Vagina (tissue), 2 donors: Measurements from ENCODE around the gene REV3L. TPM values are rescaled to one million over a fixed set of nuclear protein-coding genes. Genes with fewer than 3 reads are reported as not detected.
A peak's percentile ranks its signal among the peaks of the same experiment; 100 is the strongest.

ENCODE experiments used
- DNase-seq, 2 donors: peaks; one replicate each; pipeline ENCODE4 v3.0.0-alpha.2; 2017; ENCODE audit errors: extremely low spot score in 2 of 2
- H3K27ac ChIP-seq: fragments of 200-600 bp; sonication (generic); one replicate; pipeline ENCODE4 v1.5.1; 2019
- H3K27me3 ChIP-seq: fragments of 200-600 bp; sonication (generic); one replicate; pipeline ENCODE4 v1.5.1; 2019
- H3K36me3 ChIP-seq, 2 donors: fragments of 200-600 bp; sonication (generic); one replicate each; pipeline ENCODE4 v1.5.1; 2017 to 2019
- H3K4me1 ChIP-seq: fragments of 200-600 bp; sonication (generic); one replicate; pipeline ENCODE4 v1.5.1; 2019
- H3K4me3 ChIP-seq, 2 donors: fragments of 200-600 bp; sonication (generic); 1 replicate in 1 of 2; 2 replicates in 1 of 2; pipeline ENCODE4 v1.5.1; 2016 to 2019
- H3K9me3 ChIP-seq: fragments of 200-600 bp; sonication (generic); one replicate; pipeline ENCODE4 v1.5.1; 2019
- POLR2A ChIP-seq, 2 donors: fragments of 450-650 bp; IDR thresholded peaks; one replicate each; pipeline ENCODE4 v1.6.1; 2017; ENCODE audit warnings: antibody characterized with exemption in 2 of 2, mild to moderate bottlenecking in 2 of 2, moderate library complexity in 2 of 2
- POLR2AphosphoS5 ChIP-seq, 2 donors: sonication (generic); formaldehyde crosslinking; IDR thresholded peaks; one replicate each; pipeline ENCODE4 v1.9.0; 2017; ENCODE audit warnings: antibody characterized with exemption in 2 of 2, mild to moderate bottlenecking in 2 of 2, low read depth in 1 of 2; ENCODE audit not compliant: insufficient read depth in 1 of 2
- intact Hi-C: fragments of 100-400 bp; cut with DNase I; formaldehyde crosslinking; loops from one replicate; pipeline ENCODE4 v1.15.1; 2023
- total RNA-seq: library from RNA; depleted of rRNA; stranded (reverse); fragments of >200 nt; gene quantifications from one replicate; pipeline ENCODE4 v1.2.3, GENCODE V29; 2016
- TF ChIP-seq, protein P1 (sequence below), 3 experiments: fragments of 450-650 bp in 2 of 3; fragments of 200-600 bp in 1 of 3; sonication (generic) in 1 of 3; IDR thresholded peaks; one replicate each; pipeline ENCODE4 v1.5.1; 2017 to 2019; ENCODE audit warnings: antibody characterized with exemption in 3 of 3, mild to moderate bottlenecking in 2 of 3, moderate library complexity in 2 of 3

REV3L gene
- total RNA-seq, 1 donor from 2014 or later = 33.9 TPM

DNA sequence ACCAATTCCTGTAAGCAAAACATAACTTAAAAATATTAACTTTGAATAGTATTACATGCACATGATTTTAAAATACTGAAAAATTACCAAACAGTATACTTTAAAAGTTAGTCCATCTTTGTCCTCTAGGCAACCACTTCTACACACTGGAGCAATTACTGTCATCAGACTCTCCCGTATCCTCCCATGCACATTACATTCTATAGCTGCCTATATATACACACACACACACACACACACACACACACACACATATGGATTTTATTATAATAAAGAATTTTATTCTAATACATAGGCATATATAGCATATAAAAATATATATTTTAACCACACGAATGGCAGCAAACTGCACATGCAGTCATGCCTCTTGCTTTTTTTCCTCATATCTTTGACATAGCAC is 8.2 kb downstream of the REV3L start:
- TF ChIP-seq POLR2AphosphoS5 (IDR thresholded peaks at IDR 0.05; ENCODE audit: insufficient read depth in 1 of 2, low read depth in 1 of 2) = no peak
- TF ChIP-seq POLR2A (IDR thresholded peaks at IDR 0.05) = no peak
- TF ChIP-seq, protein P1, sequence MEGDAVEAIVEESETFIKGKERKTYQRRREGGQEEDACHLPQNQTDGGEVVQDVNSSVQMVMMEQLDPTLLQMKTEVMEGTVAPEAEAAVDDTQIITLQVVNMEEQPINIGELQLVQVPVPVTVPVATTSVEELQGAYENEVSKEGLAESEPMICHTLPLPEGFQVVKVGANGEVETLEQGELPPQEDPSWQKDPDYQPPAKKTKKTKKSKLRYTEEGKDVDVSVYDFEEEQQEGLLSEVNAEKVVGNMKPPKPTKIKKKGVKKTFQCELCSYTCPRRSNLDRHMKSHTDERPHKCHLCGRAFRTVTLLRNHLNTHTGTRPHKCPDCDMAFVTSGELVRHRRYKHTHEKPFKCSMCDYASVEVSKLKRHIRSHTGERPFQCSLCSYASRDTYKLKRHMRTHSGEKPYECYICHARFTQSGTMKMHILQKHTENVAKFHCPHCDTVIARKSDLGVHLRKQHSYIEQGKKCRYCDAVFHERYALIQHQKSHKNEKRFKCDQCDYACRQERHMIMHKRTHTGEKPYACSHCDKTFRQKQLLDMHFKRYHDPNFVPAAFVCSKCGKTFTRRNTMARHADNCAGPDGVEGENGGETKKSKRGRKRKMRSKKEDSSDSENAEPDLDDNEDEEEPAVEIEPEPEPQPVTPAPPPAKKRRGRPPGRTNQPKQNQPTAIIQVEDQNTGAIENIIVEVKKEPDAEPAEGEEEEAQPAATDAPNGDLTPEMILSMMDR (IDR thresholded peaks at IDR 0.05) = no peak
- no peaks in the 10 kb centered on the region for H3K9me3 ChIP-seq
- peaks cover 37% of the 10 kb centered on the region for H3K4me1 ChIP-seq
- H3K36me3 ChIP-seq = no peaks in the 10 kb centered on the region
- no peak overlapping the region for H3K4me3 ChIP-seq
- H3K27me3 ChIP-seq = no peaks in the 10 kb centered on the region
- intact Hi-C loops = no loop called here
- DNase-seq = no peak
- H3K27ac ChIP-seq = no peak overlapping the region

DNA sequence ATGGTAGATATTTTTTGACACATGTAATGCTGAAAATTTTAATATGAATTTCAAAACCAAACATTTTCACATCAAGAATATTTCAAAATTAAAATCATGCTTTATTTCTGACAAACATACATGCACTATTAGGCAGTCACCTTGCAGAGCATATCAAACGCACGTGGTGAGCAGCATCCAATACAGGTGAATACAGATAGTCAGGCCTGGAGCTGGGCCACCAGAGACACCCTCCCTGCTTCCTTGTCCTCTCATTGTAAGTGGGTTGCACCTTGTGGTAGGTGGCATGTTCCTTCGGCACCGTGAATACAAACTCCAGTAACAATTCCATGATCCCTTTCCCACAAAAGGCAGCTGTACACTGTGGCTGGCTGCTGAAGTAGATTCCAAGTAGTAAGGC is 8.9 kb downstream of the REV3L start:
- no peak for TF ChIP-seq POLR2AphosphoS5 (IDR thresholded peaks at IDR 0.05; ENCODE audit: insufficient read depth in 1 of 2, low read depth in 1 of 2)
- TF ChIP-seq, protein P1 (IDR thresholded peaks at IDR 0.05) = no peak
- TF ChIP-seq POLR2A (IDR thresholded peaks at IDR 0.05) = no peak
- Histone ChIP-seq H3K9me3 (no peaks in the 10 kb centered on the region), H3K27ac (no peak overlapping the region), H3K4me1 (peaks cover 39% of the 10 kb centered on the region), H3K4me3 (peak overlapping the region in 1 of 2 donors; percentile 14), H3K27me3 (no peaks in the 10 kb centered on the region), H3K36me3 (no peaks in the 10 kb centered on the region)
- intact Hi-C loops = no loop called here
- DNase-seq = no peak

DNA sequence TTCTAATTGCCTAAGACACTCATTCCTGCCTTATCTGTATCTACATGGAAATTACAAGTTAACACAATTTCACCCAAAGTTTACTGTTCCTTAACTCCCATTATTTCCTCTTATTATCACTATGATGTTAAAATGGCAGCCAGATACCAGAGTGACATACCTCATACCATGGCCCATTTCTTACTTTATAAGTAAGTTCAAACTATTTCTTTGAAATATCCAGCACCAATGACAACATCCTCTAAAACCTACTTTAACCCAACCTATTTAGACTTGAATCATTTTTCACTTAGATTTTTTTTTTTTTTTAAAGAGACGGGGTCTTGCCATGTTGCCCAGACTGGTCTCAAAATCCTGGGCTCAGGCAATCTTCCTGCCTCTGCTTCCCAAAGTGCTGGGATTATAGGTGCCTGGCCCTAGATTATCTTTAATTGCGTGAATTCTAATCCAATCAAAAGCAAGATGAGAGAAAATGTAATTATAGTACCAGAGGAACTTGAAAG is 10.0 kb downstream of the REV3L start:
- Histone ChIP-seq H3K4me1 (peaks cover 42% of the 10 kb centered on the region), H3K4me3 (no peak overlapping the region), H3K27me3 (no peaks in the 10 kb centered on the region), H3K27ac (no peak overlapping the region), H3K36me3 (no peaks in the 10 kb centered on the region), H3K9me3 (no peaks in the 10 kb centered on the region)
- no peak for DNase-seq
- intact Hi-C loops = no loop called here
- TF ChIP-seq POLR2AphosphoS5 (IDR thresholded peaks at IDR 0.05; ENCODE audit: insufficient read depth in 1 of 2, low read depth in 1 of 2) (no peak), POLR2A (IDR thresholded peaks at IDR 0.05) (no peak)
- TF ChIP-seq, protein P1 (IDR thresholded peaks at IDR 0.05) = no peak

DNA sequence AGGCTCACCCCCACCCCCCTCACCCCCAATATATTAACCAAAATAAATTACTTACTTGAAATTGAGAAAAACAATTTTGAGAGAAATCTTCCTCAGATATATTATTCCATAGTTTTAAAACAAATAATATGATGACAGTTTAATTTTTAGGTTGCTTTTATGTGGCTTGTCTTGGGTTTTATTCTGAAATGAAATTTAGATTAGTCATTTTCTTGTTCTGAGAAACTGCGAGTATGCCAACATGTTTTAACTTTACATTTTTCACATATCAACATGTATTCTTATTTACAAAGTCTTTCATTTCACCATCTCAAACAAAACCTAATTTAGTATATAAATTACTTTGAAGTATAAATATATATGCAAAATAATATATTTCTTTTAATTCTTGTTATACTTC is 11.1 kb downstream of the REV3L start:
- Histone ChIP-seq H3K9me3 (no peaks in the 10 kb centered on the region), H3K27ac (no peak overlapping the region), H3K27me3 (no peaks in the 10 kb centered on the region), H3K4me3 (no peak overlapping the region), H3K36me3 (no peaks in the 10 kb centered on the region), H3K4me1 (peaks cover 39% of the 10 kb centered on the region)
- TF ChIP-seq, protein P1 (IDR thresholded peaks at IDR 0.05) = no peak
- TF ChIP-seq POLR2A (IDR thresholded peaks at IDR 0.05) = no peak
- TF ChIP-seq POLR2AphosphoS5 (IDR thresholded peaks at IDR 0.05; ENCODE audit: insufficient read depth in 1 of 2, low read depth in 1 of 2) = no peak
- DNase-seq = no peak
- intact Hi-C loops = no loop called here

DNA sequence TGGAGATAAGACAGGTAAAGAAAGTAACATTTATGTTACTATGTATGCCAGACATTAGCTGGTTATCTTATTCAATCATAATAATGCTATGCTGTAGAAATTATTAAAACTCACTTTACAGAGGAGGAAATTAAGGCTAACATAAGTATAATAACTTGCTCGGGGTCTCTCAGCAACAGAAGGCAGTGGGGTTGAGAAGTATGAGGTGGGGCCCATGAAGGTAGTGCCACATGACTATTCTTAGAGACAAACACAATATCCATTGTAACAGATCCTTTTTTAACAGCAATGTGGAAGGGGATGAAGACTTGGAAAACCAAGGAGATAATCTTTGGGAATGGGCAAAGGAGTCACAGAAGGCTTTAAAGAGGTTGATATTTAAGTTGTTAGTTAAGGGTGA is 11.5 kb downstream of the REV3L start:
- intact Hi-C loops = no loop called here
- Histone ChIP-seq H3K36me3 (no peaks in the 10 kb centered on the region), H3K9me3 (no peaks in the 10 kb centered on the region), H3K4me1 (peaks cover 38% of the 10 kb centered on the region), H3K27me3 (no peaks in the 10 kb centered on the region), H3K4me3 (no peak overlapping the region), H3K27ac (no peak overlapping the region)
- DNase-seq = no peak
- TF ChIP-seq POLR2AphosphoS5 (IDR thresholded peaks at IDR 0.05; ENCODE audit: insufficient read depth in 1 of 2, low read depth in 1 of 2) (no peak), POLR2A (IDR thresholded peaks at IDR 0.05) (no peak)
- TF ChIP-seq, protein P1 (IDR thresholded peaks at IDR 0.05) = no peak
